ENCODE results near the gene USP4. TPM values are rescaled to one million over a fixed set of nuclear protein-coding genes. Genes with fewer than 3 reads are reported as not detected.

The USP4 gene
- total RNA-seq, 1 donor from 2014 or later, result 21.0 TPM

DNA sequence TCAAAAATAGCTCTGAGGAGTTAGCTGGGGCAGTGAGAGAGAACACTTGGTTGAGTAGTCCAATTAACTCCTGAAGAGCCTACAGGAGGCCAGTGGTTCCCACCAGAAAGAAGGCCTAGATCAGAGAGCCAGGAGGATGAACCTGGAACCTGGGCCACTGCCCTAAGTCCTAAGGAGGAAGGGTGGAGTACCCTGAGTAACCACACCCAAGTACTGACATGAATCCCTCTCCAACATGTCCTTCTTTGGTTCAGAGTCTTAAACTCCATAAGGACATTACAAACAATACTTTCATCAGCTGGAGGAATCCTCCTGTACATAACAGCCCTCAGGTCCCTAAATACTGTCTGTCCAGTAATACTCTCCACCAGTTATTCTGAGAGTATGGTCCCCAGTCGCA is 37.2 kb downstream of the USP4 start:
- Mint-ChIP-seq H3K4me1 (no peaks in the 10 kb centered on the region), H3K27ac (no peak overlapping the region), H3K4me3 (no peak overlapping the region), H3K36me3 (peaks cover 34% of the 10 kb centered on the region), H3K27me3 (ENCODE audit: insufficient read depth, low read depth) (no peaks in the 10 kb centered on the region), H3K9me3 (no peaks in the 10 kb centered on the region)
- Histone ChIP-seq H3K9ac (no peak overlapping the region), H4K20me1 (ENCODE audit: low read depth) (no peaks in the 10 kb centered on the region), H3K9me3 (ENCODE audit: low read depth) (no peaks in the 10 kb centered on the region), H3K27ac (no peak overlapping the region), H3K27me3 (no peaks in the 10 kb centered on the region), H2AFZ (replicated peaks) (no peak overlapping the region), H3K4me3 (no peak overlapping the region), H3F3A (ENCODE audit: low read depth) (no peaks in the 10 kb centered on the region), H3K36me3 (peaks cover 4% of the 10 kb centered on the region), H3K4me2 (no peak overlapping the region), H3K4me1 (no peaks in the 10 kb centered on the region), H3K79me2 (ENCODE audit: low read depth) (no peaks in the 10 kb centered on the region)
- TF ChIP-seq, protein P1, sequence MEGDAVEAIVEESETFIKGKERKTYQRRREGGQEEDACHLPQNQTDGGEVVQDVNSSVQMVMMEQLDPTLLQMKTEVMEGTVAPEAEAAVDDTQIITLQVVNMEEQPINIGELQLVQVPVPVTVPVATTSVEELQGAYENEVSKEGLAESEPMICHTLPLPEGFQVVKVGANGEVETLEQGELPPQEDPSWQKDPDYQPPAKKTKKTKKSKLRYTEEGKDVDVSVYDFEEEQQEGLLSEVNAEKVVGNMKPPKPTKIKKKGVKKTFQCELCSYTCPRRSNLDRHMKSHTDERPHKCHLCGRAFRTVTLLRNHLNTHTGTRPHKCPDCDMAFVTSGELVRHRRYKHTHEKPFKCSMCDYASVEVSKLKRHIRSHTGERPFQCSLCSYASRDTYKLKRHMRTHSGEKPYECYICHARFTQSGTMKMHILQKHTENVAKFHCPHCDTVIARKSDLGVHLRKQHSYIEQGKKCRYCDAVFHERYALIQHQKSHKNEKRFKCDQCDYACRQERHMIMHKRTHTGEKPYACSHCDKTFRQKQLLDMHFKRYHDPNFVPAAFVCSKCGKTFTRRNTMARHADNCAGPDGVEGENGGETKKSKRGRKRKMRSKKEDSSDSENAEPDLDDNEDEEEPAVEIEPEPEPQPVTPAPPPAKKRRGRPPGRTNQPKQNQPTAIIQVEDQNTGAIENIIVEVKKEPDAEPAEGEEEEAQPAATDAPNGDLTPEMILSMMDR (IDR thresholded peaks at IDR 0.05), result no peak
- TF ChIP-seq EZH2phosphoT487 (IDR thresholded peaks at IDR 0.05) (no peak), EZH2 (IDR thresholded peaks at IDR 0.05) (no peak)
- DNase-seq (ENCODE audit: low spot score), result no peak

DNA sequence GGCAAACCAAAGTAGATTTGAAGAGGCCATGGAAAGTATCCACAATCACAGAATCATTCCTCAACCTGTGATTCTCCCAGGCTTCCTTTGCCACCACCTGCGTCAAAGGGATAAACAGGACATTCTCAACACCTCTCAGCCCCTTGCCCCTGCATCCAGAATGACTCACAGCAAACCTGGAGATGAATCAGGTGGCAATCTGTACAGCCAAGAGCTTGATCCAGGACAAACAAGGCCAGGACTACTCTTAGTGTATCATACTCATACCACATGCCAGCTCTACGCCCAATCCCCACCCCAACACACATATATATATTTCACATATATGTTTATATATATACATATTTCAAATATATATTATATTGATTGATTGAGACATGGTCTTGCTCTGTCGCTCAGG is 39.3 kb downstream of the USP4 start:
- Histone ChIP-seq H3K36me3 (peaks cover 6% of the 10 kb centered on the region), H4K20me1 (ENCODE audit: low read depth) (no peaks in the 10 kb centered on the region), H3K27ac (no peak overlapping the region), H3F3A (ENCODE audit: low read depth) (no peaks in the 10 kb centered on the region), H3K9ac (no peak overlapping the region), H3K4me2 (no peak overlapping the region), H3K4me3 (no peak overlapping the region), H3K9me3 (ENCODE audit: low read depth) (no peaks in the 10 kb centered on the region), H2AFZ (replicated peaks) (no peak overlapping the region), H3K79me2 (ENCODE audit: low read depth) (no peaks in the 10 kb centered on the region), H3K4me1 (no peaks in the 10 kb centered on the region), H3K27me3 (no peaks in the 10 kb centered on the region)
- no peaks in the 10 kb centered on the region for H3K9me3 Mint-ChIP-seq
- H3K27ac Mint-ChIP-seq, result no peak overlapping the region
- H3K4me3 Mint-ChIP-seq, result no peak overlapping the region
- TF ChIP-seq, protein P1 (IDR thresholded peaks at IDR 0.05), result no peak
- TF ChIP-seq EZH2phosphoT487 (IDR thresholded peaks at IDR 0.05) (no peak), EZH2 (IDR thresholded peaks at IDR 0.05) (no peak)
- peaks cover 38% of the 10 kb centered on the region for H3K36me3 Mint-ChIP-seq
- H3K27me3 Mint-ChIP-seq (ENCODE audit: insufficient read depth, low read depth), result no peaks in the 10 kb centered on the region
- DNase-seq (ENCODE audit: low spot score), result no peak
- H3K4me1 Mint-ChIP-seq, result no peaks in the 10 kb centered on the region

DNA sequence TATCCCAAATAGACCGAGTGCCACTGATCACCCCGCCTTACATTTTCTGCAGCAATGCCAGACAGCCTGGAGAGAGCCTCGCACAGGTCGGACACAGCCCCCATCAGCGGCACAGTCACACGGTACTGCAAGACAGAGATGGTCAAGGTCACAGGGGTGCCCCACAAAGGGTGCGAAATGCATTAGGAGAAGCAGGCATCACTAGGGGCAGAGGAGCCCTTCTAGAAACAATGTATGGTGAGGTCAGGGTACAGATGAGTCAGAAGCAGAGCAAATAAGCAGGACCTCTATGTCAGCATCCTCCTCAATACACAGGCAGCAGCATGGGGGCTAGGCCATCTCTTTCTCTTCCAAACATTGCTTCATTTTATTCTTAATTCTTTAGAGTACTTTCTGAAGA is 41.3 kb downstream of the USP4 start:
- H3K36me3 Mint-ChIP-seq, result peaks cover 41% of the 10 kb centered on the region
- H3K9me3 Mint-ChIP-seq, result no peaks in the 10 kb centered on the region
- Histone ChIP-seq H2AFZ (replicated peaks) (no peak overlapping the region), H3K9me3 (ENCODE audit: low read depth) (no peaks in the 10 kb centered on the region), H4K20me1 (ENCODE audit: low read depth) (no peaks in the 10 kb centered on the region), H3K79me2 (ENCODE audit: low read depth) (no peaks in the 10 kb centered on the region), H3K4me2 (no peak overlapping the region), H3F3A (ENCODE audit: low read depth) (no peaks in the 10 kb centered on the region), H3K9ac (no peak overlapping the region), H3K36me3 (peaks cover 11% of the 10 kb centered on the region), H3K27ac (no peak overlapping the region), H3K4me3 (no peak overlapping the region), H3K4me1 (no peaks in the 10 kb centered on the region), H3K27me3 (no peaks in the 10 kb centered on the region)
- no peak overlapping the region for H3K27ac Mint-ChIP-seq
- TF ChIP-seq EZH2 (IDR thresholded peaks at IDR 0.05) (no peak), EZH2phosphoT487 (IDR thresholded peaks at IDR 0.05) (no peak)
- TF ChIP-seq, protein P1 (IDR thresholded peaks at IDR 0.05), result no peak
- DNase-seq (ENCODE audit: low spot score), result no peak
- H3K27me3 Mint-ChIP-seq (ENCODE audit: insufficient read depth, low read depth), result no peaks in the 10 kb centered on the region
- no peak overlapping the region for H3K4me3 Mint-ChIP-seq
- no peaks in the 10 kb centered on the region for H3K4me1 Mint-ChIP-seq
